Activated CD4-positive, alpha-beta T cell treated with anti-CD3 and anti-CD28 coated beads, Interleukin-2, amount 50 U/mL, for 16 hours (primary cell): Measurements from ENCODE around the gene LHFPL3.

Experiments
- DNase-seq: peaks from one replicate; pipeline ENCODE4 v3.0.0-alpha.2; 2020

The LHFPL3 gene

DNA sequence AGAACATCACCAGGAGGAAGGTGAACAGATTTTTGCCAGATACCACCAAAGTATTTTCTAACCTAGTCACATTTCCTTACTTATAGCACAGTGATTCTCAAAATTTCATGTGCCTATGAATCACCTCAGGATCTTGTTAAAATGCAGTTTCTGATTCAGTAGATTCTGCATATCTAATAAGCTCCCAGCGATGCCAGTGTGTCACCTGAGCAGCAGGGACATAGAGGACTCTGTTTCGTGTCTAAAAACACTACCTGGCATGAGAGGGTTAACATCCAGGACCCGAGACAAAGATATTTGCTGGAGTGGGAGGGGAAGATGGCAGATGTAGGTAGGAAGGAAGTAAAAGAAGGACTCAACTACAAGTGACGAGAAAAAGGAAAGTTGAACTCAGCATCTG is 433.5 kb downstream of the LHFPL3 start:
- DNase-seq, result no peak

DNA sequence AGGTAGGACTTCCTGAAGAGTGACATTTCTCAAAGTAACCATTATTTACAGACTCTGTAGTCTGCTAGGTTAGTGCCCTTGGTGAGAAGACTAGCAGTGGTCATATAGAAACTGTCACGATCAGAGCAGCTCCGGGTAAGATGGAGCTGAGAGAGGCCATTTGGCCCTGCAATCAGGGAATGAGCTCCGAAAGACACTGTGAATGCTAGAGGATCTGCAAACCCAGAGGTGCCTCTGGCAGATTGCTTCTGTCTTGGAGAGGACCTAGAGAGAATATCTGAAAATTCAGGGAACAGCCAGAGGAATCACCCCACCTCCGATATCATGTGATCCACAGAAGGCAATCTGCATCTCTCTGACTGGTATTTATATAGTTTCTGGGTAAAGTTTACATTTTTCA is 438.7 kb downstream of the LHFPL3 start:
- no peak for DNase-seq

DNA sequence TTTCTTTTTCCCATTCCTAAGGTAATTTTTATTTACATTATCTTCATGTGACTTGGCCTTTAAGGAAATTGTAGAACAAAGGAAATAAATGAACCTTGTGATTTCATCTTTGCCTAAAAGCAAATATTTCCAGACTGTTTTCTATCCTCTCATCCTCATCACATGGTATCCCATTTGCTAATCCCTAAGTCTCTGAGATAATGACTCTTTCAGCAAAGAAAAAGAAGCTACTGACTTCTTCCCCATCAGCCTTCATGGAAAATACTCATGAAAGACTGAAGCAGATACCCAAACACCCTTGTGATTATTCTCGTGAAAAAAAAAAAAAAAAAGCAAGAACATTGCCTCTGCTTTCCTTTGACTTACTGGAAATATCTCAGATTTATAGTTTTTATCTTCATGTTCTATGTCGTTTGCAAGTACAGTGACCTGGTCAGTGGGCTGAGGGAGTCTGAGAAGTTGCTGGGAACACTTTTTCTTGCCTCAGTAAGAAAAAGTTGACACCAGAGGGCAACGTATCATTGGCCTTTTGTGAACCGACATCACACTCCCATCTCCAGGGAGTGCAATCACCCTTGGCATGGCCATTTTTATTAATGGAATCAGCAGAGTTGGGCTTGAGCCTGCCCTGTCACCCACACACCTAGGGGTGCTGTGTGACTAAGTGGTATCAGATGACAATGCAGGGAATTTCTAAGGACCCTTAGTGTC is 439.6 kb downstream of the LHFPL3 start:
- no peak for DNase-seq

DNA sequence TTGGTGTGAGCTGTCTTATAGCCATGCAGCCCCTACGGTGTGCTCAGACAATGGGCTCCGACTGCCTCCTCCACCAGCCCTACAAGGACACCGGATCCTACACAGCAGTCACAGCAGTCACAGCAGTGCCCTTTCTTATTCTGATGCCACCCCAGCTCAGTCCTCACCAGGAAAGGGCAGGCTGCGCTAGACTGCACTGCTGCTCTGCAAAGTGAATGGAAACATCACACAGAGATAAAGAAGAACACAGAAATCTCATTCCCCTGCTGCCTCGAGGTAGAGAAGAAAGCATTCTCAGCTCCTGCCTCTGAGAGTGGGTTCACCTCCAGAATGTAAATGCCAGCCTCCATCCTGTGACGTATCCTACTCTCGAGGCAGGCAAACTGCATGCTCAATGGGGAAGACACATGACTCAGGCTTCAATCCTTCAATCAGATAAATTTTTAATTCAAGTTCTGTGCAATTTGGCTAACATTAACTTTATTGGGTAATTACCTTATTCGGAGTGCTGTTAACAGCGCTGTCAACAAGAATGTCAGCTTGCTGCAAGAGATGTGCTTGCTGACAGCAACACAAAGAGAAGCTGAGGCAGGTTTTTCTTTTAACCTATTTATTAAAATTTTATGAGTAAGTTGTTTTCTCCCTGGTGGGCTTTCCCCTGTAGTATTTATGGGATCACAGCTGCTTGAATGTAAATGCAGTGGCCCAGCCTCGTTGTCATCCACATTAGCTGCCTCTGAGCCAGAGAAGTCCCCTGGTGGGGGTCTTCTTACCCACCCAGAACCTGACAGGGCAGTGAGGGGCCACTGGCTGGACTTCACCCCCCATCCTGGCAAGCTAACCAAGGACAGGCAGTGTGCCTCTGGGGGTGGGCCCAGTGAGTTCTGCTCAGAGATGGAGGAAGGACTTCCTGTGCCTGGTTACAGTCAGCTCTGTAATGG is 444.3 kb downstream of the LHFPL3 start:
- no peak for DNase-seq

DNA sequence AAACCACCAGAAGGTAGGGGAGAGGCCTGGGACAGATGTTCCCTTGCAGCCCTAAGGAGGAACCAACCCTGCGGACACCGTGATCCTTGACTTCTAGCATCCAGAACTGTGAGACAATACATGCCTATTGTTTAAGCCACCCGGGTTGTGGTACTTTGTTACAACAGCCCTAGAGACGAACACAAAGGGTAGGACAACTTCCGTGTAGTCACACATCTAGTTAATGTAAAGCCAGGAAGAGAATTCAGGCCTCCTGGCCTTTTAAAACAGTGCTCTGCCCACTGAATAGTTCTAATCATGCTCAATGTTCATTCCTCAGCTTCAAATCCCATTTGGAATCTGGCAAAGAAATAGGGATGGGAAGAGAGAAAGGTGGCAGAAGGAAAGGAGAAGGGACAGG is 445.4 kb downstream of the LHFPL3 start:
- no peak for DNase-seq

DNA sequence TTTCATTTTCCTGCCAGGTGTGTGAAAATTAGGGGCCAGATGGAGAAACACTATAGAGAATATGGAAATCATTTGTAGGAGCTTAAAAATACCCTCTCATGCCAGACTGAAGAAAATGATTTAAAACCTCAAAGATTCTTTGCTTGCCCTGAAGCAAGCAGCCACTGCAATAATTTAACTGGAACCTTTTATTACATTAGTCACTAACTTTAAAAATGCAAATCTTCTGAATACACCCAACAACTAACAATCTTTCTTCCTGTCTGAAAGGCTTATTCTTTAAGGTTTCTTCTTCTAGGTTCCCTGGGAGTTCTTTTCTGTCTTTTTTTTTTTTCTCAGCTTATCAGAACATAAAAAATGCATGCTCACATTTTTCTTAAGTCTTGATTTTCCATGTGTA is 447.1 kb downstream of the LHFPL3 start:
- DNase-seq, result no peak

DNA sequence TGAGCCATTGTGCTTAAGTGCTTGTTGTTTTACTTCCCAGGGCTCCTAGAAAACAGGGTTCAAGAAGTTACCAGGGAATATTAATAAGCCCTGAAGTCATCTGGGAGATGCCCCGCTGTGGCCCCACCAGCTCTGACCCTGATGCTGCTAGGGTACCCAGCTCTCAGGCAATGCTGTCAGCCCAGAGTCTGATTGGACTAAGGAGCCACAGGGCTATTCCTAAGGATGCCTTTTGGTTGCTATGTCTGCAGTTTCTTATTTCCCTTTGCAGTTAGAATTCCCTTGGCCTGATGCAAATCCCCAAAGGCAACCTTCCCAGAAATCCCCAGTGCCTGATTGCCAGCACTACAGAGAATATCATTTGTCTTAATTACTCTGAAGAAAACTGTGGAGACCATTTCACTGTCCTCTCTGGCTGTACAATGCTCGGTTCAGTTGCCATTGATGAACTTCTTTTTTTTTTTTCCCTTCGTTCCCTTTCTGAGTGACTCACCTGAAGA is 448.9 kb downstream of the LHFPL3 start:
- no peak for DNase-seq

DNA sequence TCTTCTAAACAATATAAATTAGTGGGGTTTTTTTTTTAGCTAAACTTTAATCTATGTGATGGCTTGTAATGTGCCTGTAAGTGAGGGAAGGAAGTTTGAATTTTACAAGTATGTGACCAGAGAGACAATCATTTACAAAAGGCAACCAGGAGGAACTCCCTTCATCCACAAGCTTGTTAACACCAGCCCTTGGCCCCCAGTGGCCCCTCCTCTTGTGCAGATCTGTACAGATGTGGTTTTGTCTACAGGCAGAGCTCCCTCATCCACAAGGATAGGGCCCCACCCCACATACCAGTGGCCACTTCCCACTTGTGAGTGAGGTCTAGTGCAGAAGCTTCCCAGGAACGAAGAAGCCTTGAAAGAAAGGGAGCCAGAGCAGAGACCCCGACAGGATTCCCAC is 451.5 kb downstream of the LHFPL3 start:
- no peak for DNase-seq

DNA sequence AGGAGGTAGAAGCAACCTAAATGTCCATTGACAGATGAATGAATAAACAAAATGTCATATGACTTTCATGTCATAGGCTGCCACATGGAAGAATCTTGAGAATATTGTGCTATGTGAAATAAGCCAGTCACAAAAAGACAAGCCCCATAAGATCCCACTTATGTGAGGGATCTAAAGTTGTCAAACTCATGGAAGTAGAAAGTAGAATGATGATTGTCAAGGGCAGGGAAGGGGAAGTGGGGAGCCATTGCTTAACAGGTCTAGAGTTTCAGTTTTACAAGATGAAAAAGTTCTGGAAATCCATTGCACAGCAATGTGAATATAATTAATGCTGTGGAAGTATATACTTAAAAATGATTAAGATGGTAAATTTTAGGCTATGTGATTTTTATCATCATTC is 456.3 kb downstream of the LHFPL3 start:
- no peak for DNase-seq

DNA sequence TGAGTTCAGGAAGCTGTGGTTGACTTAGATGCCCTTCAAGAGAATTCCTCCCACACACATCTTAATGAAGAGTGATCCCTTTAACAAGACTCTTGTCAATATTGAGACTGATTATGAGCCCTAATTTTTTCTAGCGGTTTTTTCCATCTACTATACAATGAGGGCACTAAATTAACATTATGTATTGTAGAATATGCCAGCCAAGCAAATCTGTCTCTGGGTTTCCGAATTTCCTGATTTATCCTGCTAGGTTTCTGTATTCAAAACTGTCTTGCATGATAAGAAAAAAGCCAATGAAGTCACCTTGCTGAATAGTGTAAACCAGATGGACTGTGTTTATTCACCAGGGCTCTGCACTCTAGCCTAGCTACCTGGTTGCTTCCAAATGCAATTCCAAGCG is 461.4 kb downstream of the LHFPL3 start:
- DNase-seq, result no peak

DNA sequence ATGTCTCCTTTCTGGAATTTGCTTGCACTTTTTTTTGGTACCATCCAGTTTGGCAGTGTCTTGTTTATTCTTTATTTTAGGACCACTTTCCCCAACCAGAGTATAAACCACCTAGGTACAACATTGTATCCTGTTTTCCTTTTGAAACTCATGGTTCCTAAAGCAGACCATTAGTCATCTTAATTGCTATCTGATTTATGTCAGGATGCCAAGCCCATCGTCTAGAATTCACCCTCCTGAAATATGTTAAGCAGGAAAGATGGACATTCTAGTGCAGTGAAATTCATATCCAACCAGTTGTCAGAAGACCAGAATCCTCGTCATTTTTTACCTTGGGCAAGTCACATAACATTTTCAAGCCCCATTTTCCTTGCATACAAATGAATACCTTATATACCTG is 462.0 kb downstream of the LHFPL3 start:
- DNase-seq, result no peak

DNA sequence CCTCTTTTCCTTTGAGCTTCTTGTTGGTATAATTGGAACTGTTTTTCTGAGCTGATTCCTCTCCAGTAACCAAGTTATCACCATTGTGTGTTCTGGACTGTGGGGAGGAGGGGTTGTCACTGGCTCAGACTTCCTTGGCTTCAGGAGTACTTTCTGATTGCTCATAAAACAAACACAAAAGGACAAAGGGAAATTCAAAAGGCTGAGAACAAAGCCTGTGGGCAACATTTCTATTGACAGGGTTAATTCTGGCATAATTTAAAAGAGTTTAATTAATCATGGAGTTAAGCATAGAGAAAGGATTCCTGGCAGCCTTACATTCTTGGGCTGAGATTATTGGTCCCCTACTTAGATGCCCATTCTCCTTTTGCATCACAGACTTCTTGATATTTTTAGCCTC is 462.7 kb downstream of the LHFPL3 start:
- no peak for DNase-seq

DNA sequence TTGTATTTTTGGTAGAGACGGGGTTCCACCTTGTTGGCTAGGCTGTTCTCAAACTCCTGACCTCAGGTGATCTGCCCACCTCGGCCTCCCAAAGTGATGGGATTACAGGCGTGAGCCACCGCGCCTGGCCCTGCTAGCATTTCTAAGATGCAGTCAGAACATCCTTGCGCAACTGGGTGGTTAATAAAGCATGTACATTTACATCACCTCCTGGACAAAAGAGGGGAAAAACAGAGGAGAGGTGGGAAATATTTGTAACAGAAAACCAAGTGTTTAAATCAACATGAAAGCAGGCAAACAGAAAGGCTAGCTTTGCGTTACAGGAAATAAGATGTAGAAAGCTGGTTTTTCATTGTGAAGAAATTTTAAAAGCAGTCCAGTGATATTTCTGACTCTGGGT is 464.7 kb downstream of the LHFPL3 start:
- DNase-seq, result no peak

DNA sequence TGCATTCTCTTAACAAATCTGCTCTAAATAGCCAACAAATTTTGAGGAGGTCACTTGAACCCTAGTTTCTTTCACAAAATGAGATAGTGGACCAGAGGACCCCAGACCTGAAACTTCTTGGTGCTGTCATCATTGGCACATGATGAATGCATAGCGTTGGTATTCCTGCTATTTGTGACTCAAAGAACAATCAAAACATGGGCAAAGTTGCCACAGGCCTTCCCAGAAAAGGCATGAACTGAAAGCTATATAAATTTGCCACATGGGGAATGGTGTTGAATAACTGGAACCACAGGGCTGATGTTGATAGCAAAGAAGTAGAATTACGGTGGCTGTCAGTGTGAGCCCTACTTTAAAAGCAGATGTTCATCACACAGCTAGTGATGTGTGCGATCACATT is 465.8 kb downstream of the LHFPL3 start:
- no peak for DNase-seq

DNA sequence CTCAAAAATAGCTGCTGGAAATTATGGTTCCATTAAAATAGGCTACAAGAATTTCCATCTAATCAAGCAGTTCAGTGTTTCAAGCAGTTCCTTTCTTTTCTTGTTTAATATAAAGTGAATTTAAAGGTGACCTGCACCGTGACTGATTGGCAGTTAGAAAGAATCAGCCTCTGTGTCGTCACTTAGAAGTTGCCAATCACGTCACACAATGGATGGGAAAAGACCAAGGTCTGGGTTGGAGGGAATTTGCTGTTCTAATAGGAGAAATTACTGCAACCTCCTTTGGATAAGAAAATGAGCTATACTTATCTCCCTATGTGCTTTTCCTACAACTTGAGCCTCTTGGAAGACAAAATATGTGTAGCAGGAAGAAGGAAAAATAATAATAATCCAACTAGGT is 466.2 kb downstream of the LHFPL3 start:
- DNase-seq, result no peak

DNA sequence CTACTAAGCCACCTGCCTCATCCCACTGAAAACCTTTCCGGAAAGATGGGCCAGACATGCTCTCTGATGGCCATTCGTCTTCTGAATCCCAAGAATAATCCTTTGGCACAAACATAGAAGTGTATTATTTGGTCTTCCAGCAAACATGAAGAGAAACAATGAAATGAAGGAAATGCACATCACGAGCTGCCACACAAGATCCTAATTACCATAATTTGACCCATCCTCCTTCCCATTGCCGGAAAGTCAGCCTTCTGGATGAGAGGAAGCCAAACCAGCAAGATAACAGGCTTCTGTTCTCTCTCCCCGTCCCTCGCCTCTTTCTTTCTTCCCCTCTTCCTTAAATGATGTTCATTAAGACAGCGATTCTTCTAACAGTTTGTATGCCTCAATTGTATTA is 466.7 kb downstream of the LHFPL3 start:
- DNase-seq, result no peak

DNA sequence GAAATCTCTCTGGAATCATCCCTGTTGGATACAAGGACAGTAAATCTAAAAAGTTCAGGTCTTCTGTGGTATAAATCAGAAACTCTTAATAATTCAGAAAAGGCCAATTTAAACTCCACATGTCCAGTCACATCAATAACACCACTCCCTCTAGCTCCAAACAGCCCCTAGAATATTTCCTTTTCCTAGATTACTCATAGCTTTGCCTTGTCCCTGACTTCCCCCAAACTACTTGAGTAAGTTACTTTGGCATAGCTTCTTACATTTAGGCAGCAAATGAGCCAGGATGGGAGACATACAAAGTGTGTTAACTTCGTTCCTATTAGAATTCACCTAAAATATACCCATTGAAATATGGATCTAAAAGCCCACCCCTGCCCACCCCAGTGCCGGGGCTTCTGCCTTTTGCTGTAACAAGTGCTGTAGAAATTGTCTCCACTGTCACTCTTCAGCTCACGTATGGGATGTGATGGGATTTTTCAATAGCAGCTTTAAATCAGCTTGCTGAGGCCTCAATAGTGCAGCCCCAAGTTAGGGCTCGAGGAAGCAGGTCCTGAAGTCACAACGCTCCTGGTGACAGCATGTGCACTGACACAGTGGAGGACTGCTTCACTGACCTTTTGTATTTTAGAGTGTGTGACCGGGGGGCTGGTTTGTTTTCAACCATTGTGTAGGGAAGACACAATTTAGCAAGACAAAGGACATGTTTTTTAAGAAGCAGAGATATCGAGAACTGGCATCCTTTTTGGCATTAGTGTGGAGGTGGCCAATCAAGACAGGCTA is 467.4 kb downstream of the LHFPL3 start:
- DNase-seq, result no peak

DNA sequence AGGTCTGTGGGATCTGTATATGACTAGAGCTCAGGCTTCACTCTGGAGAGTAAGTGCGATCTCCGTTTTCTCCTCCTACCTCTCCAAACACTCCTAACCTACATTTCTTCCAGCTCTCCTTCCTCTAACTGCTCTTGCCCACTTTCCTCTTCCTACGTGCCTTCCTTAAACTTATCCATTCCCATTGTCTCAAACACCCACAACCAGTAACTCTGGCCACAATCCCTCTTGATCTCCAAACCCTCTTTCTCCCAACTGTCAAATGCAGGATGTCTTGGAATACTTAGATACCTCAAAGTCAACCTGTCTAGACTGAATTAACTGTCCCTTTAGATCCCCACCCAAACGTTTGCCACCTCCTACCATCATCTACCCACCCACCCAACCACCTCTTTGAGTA is 471.9 kb downstream of the LHFPL3 start:
- DNase-seq, result no peak

DNA sequence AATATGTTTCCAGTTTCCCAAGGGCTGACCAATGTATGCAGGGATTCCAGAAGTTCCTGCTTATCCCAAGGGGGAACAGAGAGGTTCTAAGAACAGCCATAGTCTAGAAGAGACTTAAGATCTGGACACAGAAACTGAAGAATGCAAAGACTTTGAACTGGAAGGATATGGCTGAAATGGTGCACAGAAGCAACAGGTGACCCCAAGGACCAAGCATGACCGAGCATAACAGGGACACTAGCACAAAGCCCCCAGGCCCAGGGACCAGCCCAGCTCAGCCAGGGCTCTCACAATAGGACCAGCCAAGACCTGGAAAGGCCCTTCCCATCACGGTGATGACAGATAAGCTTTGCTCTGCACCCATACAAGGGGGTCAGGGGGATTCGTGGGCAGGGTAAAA is 472.6 kb downstream of the LHFPL3 start:
- no peak for DNase-seq

DNA sequence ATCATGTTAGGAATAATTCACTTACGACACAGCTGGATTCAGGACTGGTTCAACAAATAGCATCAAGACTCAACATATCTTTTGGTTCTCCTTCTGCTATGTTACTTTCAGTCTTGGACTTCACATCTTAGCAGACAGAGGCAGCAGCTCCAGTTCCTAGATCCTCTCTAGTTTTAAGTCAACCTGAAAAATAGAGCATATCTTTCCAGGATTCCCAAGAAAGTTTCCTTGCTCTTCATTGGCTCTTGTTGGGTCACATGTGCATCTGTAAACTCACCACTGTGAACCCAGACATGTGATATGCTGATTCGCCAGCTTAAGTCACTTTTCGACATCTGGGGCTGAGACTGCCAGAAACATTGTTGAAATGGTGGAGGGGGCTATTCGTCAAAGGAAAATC is 475.5 kb downstream of the LHFPL3 start:
- DNase-seq, result no peak

DNA sequence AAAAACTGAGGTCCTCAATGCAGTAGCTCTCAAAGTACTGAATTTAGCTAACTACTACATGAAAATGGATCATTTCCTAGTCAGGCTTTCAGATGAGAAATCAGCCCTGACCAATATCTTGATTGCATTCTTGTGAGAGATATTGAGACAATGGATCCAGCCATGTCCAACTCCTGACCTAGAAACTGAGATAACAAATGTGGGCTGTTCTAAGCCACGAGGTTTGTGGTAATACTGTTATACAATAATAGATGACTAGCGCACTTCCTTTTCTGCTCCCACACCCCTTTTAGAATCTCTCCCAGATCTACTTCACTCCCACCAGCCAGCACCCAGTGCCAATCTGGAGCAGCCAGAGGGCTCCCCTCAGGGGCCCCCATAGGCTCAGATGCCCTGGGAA is 476.3 kb downstream of the LHFPL3 start:
- no peak for DNase-seq

DNA sequence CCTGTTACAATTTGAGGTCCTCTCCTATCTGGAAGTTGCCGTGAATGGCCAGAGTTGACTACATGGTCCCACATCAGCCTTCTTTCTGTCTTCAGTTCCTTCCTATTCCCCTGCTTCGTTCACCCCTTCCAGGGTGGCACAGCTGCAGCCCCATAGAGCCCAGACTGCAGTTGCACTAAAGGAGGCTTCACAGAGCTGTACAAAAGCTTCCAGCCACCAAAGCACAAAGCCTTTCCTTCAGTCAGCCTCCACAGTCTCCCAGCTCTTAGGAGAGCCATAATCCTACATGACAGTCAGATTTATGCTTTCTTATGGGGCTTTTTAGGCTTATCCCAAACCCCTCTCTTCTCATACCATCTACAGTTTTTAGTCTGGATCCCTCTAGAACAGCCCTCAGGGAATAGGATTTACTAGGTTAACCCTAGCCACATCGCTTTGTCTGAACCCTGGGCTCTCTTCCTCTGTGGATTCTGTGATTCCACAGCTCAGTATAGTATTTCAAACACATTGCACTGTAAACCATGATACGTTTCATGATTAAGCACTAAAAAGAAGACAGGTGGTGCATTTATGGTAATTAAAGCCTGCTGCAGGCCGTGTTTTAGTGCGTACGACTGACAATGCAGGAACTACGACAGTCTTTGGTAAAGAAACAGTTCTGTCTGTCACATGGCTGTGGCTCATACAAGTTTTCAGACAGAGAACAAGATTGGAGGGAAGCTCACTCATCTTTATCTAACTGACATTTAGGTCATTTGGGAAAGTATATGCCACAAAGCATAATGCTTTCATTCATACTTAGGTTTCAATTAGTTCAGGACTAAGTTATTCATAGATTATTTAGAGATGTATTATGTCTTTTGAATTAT is 477.3 kb downstream of the LHFPL3 start:
- DNase-seq, result no peak
